Muscle of leg (tissue), 11 donors: Measurements from ENCODE around the gene CXCR3. TPM values are rescaled to one million over a fixed set of nuclear protein-coding genes. Genes with fewer than 3 reads are reported as not detected.
"Not testable (repeated sequence)": the region's sequence is repeated elsewhere in the genome, so short reads cannot be mapped to it uniquely, and the experiment has no call there.

ENCODE experiments used
- DNase-seq: peaks from one replicate; pipeline ENCODE4 v3.0.0; 2013
- H3K27ac ChIP-seq: one replicate; pipeline ENCODE4 v1.5.1; 2013; ENCODE audit warnings: mild to moderate bottlenecking, low read length, control low read depth
- H3K27me3 ChIP-seq: one replicate; pipeline ENCODE4 v1.6.1; 2013; ENCODE audit warnings: low read length; ENCODE audit not compliant: control insufficient read depth, insufficient read depth
- H3K36me3 ChIP-seq: one replicate; pipeline ENCODE4 v1.6.1; 2013; ENCODE audit warnings: low read length; ENCODE audit not compliant: control insufficient read depth, insufficient read depth
- H3K4me1 ChIP-seq: one replicate; pipeline ENCODE4 v1.6.1; 2013; ENCODE audit warnings: low read length; ENCODE audit not compliant: control insufficient read depth, insufficient read depth
- H3K4me3 ChIP-seq: one replicate; pipeline ENCODE4 v1.5.1; 2013; ENCODE audit warnings: low read length, control low read depth
- H3K9me3 ChIP-seq: replicated peaks from 2 replicates; pipeline ENCODE4 v1.6.1; 2013; ENCODE audit warnings: low read depth, low read length; ENCODE audit not compliant: control insufficient read depth
- WGBS: methylation state at CpG from one replicate; pipeline ENCODE4 v1.1.5; 2013; ENCODE audit warnings: missing lambda C conversion rate; ENCODE audit not compliant: insufficient coverage; 5-methylcytosine and 5-hydroxymethylcytosine counted together
- polyA plus RNA-seq, 8 donors: library from polyadenylated mRNA; unstranded; fragments of 120-200 nt; gene quantifications; one replicate each; pipeline versions ENCODE4 v1.2.1 to v1.2.3, GENCODE V29; 2013; ENCODE audit warnings: inconsistent platforms in 1 of 8, low replicate concordance in 1 of 8; ENCODE audit not compliant: insufficient read length in 8 of 8, insufficient read depth in 1 of 8
- total RNA-seq: library from RNA; stranded (reverse); fragments of 120-200 nt; gene quantifications from one replicate; pipeline ENCODE4 v1.2.4, GENCODE V29; 2013

The CXCR3 gene
- total and polyA plus RNA-seq, 9 donors: 0.08 to 0.23 (median 0.10) TPM; not detected in 3

DNA sequence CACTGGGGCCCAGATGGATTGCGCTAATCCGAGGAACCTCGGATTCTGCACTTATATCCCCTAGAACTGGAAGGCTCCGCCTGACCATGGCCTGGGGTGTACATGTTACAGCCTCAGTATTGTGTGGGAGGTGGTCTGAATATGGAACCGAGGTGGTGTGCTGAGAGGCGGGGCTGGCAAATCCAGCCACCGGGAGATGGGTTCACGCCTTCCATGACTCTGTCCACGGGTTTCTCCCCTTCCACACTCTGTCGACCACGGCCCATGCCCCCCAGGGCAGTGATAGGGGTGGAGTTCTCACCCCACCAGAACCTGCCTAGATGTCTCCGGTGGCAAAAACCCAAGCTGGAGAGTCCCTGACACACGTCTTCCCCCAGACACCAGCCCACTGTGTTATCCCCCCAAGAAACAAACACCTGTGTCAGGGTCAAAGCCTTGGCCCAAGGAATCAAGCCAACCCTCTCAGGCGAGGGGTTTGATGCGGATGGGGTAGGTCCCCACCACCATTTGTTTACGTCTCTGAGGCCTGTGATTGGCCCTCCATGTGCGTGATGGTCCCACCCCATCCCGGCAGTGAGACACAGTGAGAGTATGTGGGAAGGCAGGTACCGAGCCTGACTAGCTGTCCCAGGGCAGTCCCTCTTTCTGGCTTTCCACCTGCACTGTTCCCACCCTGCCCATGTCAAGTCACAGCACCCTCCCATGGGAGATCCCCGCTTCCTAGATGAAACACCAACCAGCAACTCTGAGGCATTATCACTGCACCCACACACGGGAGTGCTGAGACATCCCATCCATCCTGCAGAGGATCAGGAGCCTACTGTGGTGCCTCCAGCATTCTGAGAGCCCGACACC, 42.5 kb upstream of the CXCR3 start:
- H3K9me3 ChIP-seq: no peaks in the 10 kb centered on the region
- H3K27ac ChIP-seq: no peak overlapping the region
- H3K4me1 ChIP-seq: no peaks in the 10 kb centered on the region
- no peaks in the 10 kb centered on the region for H3K36me3 ChIP-seq
- 74% methylated on average over 12 of the region's 22 CpGs for WGBS
- H3K4me3 ChIP-seq: no peak overlapping the region
- DNase-seq: no peak
- peaks cover 2% of the 10 kb centered on the region for H3K27me3 ChIP-seq

DNA sequence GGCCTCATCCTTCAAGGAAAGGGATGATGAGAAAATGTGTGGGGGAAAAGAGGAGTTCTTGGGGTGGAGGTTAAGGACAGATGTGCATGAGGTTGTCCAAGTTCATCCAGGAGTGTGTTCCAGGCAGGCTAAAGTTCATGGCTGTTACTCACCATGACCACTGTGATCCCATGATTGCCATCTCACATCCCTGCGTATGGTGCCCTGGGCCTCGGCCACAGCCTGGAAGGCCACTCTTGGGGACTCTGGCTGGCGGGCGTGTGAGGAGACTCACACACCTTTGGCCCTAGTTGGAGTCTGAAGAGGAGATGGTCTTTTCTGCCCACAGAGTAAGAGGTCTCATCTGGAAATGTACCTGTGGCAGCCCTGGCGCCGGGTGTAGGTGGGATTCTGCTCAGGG, 41.6 kb upstream of the CXCR3 start:
- Histone ChIP-seq H3K27me3 (peaks cover 2% of the 10 kb centered on the region), H3K27ac (no peak overlapping the region), H3K36me3 (no peaks in the 10 kb centered on the region), H3K9me3 (no peaks in the 10 kb centered on the region), H3K4me3 (no peak overlapping the region), H3K4me1 (no peaks in the 10 kb centered on the region)
- 100% methylated on average over 1 of the region's 6 CpGs for WGBS
- DNase-seq: no peak

DNA sequence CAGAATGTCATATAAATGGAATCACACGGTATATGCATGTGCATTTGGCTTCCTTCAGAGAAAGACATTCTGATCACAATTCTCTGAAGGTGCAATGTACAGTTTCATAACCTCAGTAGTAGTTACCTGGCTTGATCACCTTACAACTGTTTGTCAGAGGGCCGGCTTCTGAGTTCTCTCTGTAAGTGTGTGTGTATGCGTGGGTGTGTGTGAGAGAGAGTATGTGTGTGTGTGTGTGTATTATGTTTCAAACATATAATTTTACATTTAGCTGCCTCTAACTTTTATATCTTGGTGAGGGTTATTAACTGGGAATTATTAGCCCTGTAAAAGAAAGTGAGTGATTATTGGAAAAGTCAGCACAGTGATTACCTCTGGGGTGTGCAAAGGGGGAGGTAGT, 41.0 kb upstream of the CXCR3 start:
- H3K27me3 ChIP-seq: peaks cover 2% of the 10 kb centered on the region
- no peaks in the 10 kb centered on the region for H3K4me1 ChIP-seq
- H3K4me3 ChIP-seq: no peak overlapping the region
- no peaks in the 10 kb centered on the region for H3K9me3 ChIP-seq
- H3K36me3 ChIP-seq: no peaks in the 10 kb centered on the region
- WGBS: no CpG with 5 or more reads among the region's 3 CpGs
- DNase-seq: no peak
- no peak overlapping the region for H3K27ac ChIP-seq

DNA sequence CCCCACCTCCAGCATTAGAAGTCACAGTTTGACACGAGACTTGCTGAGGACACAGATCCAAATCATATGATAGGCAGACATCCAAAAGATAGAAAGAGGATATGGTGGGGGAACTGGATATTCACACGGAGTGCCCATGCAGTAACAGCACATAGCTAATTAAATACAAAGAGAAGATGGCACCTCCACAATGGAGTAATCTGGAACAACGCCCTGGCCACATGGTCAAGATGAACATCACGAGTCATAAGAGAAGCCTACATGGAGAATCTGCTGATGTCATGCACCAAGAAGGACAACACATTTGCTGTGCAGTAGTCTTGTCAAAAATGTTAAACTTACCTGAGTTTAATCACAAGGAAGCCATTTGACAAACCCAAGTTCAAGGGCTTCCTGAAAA, 39.0 kb upstream of the CXCR3 start:
- DNase-seq: no peak
- Histone ChIP-seq H3K36me3 (no peaks in the 10 kb centered on the region), H3K9me3 (no peaks in the 10 kb centered on the region), H3K4me3 (no peak overlapping the region), H3K27ac (no peak overlapping the region), H3K4me1 (no peaks in the 10 kb centered on the region), H3K27me3 (peaks cover 2% of the 10 kb centered on the region)
- WGBS: 93% methylated on average over 2 of the region's 4 CpGs

DNA sequence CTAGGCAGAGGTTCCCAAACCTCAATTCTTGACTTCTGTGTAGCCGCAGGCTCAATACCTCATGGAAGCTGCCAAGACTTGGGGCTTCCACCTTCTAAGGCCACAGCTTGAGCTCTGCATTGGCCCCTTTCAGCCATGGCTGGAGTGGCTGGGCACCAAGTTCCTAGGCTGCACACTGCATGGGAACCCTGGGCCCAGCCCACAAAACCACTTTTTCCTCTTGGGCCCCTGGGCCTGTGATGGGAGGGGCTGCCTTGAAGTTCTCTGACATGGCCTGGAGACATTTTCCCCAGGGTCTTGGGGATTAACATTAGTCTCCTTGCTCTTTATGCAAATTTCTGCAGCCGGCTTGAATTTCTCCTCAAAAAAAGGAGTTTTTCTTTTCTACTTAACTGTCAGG, 35.0 kb upstream of the CXCR3 start:
- WGBS: 80% methylated on average over 1 of the region's 2 CpGs
- H3K4me1 ChIP-seq: no peaks in the 10 kb centered on the region
- H3K27ac ChIP-seq: no peak overlapping the region
- no peaks in the 10 kb centered on the region for H3K9me3 ChIP-seq
- H3K36me3 ChIP-seq: no peaks in the 10 kb centered on the region
- no peak overlapping the region for H3K4me3 ChIP-seq
- no peak for DNase-seq
- no peaks in the 10 kb centered on the region for H3K27me3 ChIP-seq

DNA sequence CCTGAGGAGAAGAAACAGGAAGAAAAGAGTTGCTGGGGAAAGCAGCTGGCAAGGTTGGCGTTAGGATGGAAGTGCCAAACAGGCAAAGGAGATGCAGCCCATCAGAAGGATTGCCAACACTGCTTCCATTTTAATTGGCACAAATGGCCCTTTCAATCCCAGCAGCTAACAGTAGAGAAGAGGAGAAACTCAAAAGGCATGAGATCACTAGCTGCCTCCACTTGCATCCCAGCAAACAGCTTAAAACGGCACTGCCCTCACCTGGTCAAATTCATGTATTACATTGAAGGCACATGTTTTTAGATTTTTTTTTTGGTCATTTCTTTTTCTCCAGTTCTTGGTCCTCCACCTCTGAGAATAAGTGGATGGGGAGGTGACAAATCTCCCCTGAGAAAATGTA, 34.1 kb upstream of the CXCR3 start:
- Histone ChIP-seq H3K27me3 (no peaks in the 10 kb centered on the region), H3K4me3 (no peak overlapping the region), H3K4me1 (no peaks in the 10 kb centered on the region), H3K36me3 (no peaks in the 10 kb centered on the region), H3K9me3 (no peaks in the 10 kb centered on the region), H3K27ac (no peak overlapping the region)
- WGBS: no CpG with 5 or more reads among the region's 2 CpGs
- peak; percentile 63 for DNase-seq

DNA sequence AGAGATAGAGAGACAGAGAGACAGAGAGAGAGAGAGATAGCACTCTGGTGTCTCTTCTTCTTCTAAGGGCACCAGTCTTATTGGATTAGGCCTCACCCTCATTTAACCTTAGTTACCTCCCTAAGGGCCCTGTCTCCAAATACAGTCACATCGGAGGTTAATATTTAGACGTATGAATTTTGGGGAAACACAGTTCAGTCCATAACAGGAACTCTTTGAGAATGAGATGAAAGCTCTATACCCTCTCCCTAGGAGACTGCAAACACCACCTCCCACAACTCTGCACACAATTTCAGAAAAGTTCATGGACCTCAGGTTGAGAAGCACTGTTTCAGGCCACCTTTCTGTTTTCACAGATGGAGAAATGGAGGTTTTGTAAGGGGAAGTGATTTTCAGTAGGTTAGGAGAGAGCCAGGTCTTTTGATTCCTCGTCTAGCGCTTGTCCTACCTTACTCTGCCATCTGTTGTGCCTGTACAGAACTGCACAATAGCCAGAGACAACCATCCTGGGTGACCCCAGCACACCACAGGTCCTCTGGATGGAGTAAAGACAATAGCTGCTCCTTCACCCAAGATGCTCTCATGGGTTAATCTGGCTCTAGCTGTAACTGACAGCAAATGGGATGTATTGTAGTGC, 32.1 kb upstream of the CXCR3 start:
- Histone ChIP-seq H3K4me3 (no peak overlapping the region), H3K27ac (no peak overlapping the region), H3K36me3 (no peaks in the 10 kb centered on the region), H3K27me3 (no peaks in the 10 kb centered on the region), H3K4me1 (no peaks in the 10 kb centered on the region), H3K9me3 (no peaks in the 10 kb centered on the region)
- WGBS: no CpG with 5 or more reads among the region's 4 CpGs
- DNase-seq: no peak

DNA sequence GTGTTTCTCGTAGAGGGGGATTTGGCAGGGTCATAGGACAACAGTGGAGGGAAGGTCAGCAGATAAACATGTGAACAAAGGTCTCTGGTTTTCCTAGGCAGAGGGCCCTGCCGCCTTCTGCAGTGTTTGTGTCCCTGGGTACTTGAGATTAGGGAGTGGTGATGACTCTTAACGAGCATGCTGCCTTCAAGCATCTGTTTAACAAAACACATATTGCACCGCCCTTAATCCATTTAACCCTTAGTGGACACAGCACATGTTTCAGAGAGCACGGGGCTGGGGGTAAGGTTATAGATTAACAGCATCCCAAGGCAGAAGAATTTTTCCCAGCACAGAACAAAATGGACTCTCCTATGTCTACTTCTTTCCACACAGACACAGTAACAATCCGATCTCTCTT, 26.1 kb upstream of the CXCR3 start:
- 90% methylated on average over 1 of the region's 6 CpGs for WGBS
- not testable (repeated sequence) for H3K9me3 ChIP-seq, H3K4me3 ChIP-seq, H3K36me3 ChIP-seq, H3K4me1 ChIP-seq, H3K27me3 ChIP-seq, DNase-seq, H3K27ac ChIP-seq

- 86% methylated on average over 3 of the region's 4 CpGs for WGBS
- peaks cover 8% of the 10 kb centered on the region for H3K4me1 ChIP-seq
- H3K27ac ChIP-seq: no peak overlapping the region
Observed at GRCh38 chrX:71640002-71640401, 21.7 kb upstream of the CXCR3 start.

GRCh38 chrX:71638409-71638808, 20.1 kb upstream of the CXCR3 start:
- H3K4me1 ChIP-seq: peaks cover 11% of the 10 kb centered on the region
- H3K9me3 ChIP-seq: no peaks in the 10 kb centered on the region
- H3K27me3 ChIP-seq: peaks cover 6% of the 10 kb centered on the region
- no peaks in the 10 kb centered on the region for H3K36me3 ChIP-seq
- H3K4me3 ChIP-seq: no peak overlapping the region
- WGBS: 72% methylated on average over 3 of the region's 4 CpGs
- H3K27ac ChIP-seq: no peak overlapping the region
- DNase-seq: no peak

More at GRCh38 chrX:71640002-71640401, 21.7 kb upstream of the CXCR3 start:
- peaks cover 6% of the 10 kb centered on the region for H3K27me3 ChIP-seq
- H3K9me3 ChIP-seq: no peaks in the 10 kb centered on the region
- H3K4me3 ChIP-seq: no peak overlapping the region
- DNase-seq: no peak
- no peaks in the 10 kb centered on the region for H3K36me3 ChIP-seq
